Ectodermal cell (in vitro differentiated cells): Measurements from ENCODE around the gene TESK2.
A peak's percentile ranks its signal among the peaks of the same experiment; 100 is the strongest.
"Not testable (repeated sequence)": the region's sequence is repeated elsewhere in the genome, so short reads cannot be mapped to it uniquely, and the experiment has no call there.

Source experiments
- H3K27ac ChIP-seq: 2 replicates; pipeline ENCODE4 v1.7.0; 2013; ENCODE audit warnings: mild to moderate bottlenecking, low read depth, low read length; ENCODE audit not compliant: insufficient read depth, poor library complexity, severe bottlenecking
- H3K27me3 ChIP-seq: 2 replicates; pipeline ENCODE4 v1.7.0; 2013; ENCODE audit warnings: mild to moderate bottlenecking, low read length; ENCODE audit not compliant: insufficient read depth, control insufficient read depth, poor library complexity, severe bottlenecking
- H3K36me3 ChIP-seq: one replicate; pipeline ENCODE4 v1.7.0; 2013; ENCODE audit warnings: low read length; ENCODE audit not compliant: control insufficient read depth, insufficient read depth
- H3K4me1 ChIP-seq: one replicate; pipeline ENCODE4 v1.7.0; 2013; ENCODE audit warnings: low read length; ENCODE audit not compliant: control insufficient read depth, insufficient read depth
- H3K4me3 ChIP-seq: 2 replicates; pipeline ENCODE4 v1.7.0; 2013; ENCODE audit warnings: low read depth, low read length, control low read depth; ENCODE audit not compliant: insufficient read depth
- H3K9me3 ChIP-seq: 2 replicates; pipeline ENCODE4 v1.7.0; 2013; ENCODE audit warnings: mild to moderate bottlenecking, low read length, moderate library complexity; ENCODE audit not compliant: control insufficient read depth
- WGBS, 2 experiments: methylation state at CpG; one replicate each; pipeline ENCODE4 v1.1.7; 2013; ENCODE audit warnings: missing lambda C conversion rate in 2 of 2; 5-methylcytosine and 5-hydroxymethylcytosine counted together

TESK2 gene

GRCh38 chr1:45492691-45493090 is 1.7 kb upstream of the TESK2 start:
- H3K36me3 ChIP-seq, result no peaks in the 10 kb centered on the region
- 88 to 94% methylated on average over 3 of the region's 3 CpGs for WGBS, 2 experiments
- H3K27ac ChIP-seq, result no peak overlapping the region
- H3K4me1 ChIP-seq, result no peaks in the 10 kb centered on the region
- H3K27me3 ChIP-seq, result peaks cover 27% of the 10 kb centered on the region
- H3K4me3 ChIP-seq, result no peak overlapping the region
- no peaks in the 10 kb centered on the region for H3K9me3 ChIP-seq

- Histone ChIP-seq H3K27me3 (peaks cover 27% of the 10 kb centered on the region), H3K4me1 (no peaks in the 10 kb centered on the region), H3K36me3 (no peaks in the 10 kb centered on the region), H3K9me3 (no peaks in the 10 kb centered on the region), H3K27ac (no peak overlapping the region), H3K4me3 (peak overlapping the region; percentile 79)
- 61 to 65% methylated on average over 19 of the region's 19 CpGs for WGBS, 2 experiments
Measured at GRCh38 chr1:45491487-45492260, 711 bp upstream of the TESK2 start.

GRCh38 chr1:45490121-45490625 is 790 bp downstream of the TESK2 start:
- no peaks in the 10 kb centered on the region for H3K36me3 ChIP-seq
- no peaks in the 10 kb centered on the region for H3K9me3 ChIP-seq
- H3K4me3 ChIP-seq, result peak overlapping the region; percentile 79
- no peak overlapping the region for H3K27ac ChIP-seq
- H3K27me3 ChIP-seq, result peaks cover 27% of the 10 kb centered on the region
- 2 to 3% methylated on average over 17 of the region's 17 CpGs for WGBS, 2 experiments
- H3K4me1 ChIP-seq, result no peaks in the 10 kb centered on the region

- not testable (repeated sequence) for H3K9me3 ChIP-seq, H3K4me1 ChIP-seq, H3K27ac ChIP-seq, H3K4me3 ChIP-seq, H3K36me3 ChIP-seq
- WGBS, 2 experiments, result 29 to 30% methylated on average over 14 of the region's 14 CpGs
- peaks cover 27% of the 10 kb centered on the region for H3K27me3 ChIP-seq
Measured at GRCh38 chr1:45489379-45489778, 1.6 kb downstream of the TESK2 start.

- H3K36me3 ChIP-seq, result no peaks in the 10 kb centered on the region
- WGBS, 2 experiments, result 54 to 58% methylated on average over 9 to 10 of the region's 10 CpGs
- peaks cover 27% of the 10 kb centered on the region for H3K27me3 ChIP-seq
- H3K9me3 ChIP-seq, result no peaks in the 10 kb centered on the region
- no peaks in the 10 kb centered on the region for H3K4me1 ChIP-seq
- H3K27ac ChIP-seq, result no peak overlapping the region
- H3K4me3 ChIP-seq, result no peak overlapping the region
Measured at GRCh38 chr1:45488666-45489377, 2.1 kb downstream of the TESK2 start.

DNA sequence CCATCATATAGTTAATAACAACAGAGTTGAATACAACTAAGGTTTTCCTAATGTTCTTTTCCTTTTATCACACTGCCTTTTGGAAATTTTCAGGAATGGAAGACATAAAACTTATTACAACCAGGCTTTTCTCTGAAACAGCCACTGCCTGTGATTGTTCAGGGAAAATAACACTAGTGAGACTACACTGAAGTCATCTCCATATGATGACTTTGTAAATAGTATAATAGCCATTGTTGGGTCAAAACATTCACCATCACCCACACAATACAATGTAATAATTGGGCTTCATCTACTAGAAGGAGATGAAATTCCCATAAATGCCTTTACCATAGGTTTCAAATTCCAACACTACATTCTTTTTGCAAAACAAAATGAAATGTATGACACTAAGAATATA is 5.0 kb downstream of the TESK2 start:
- Histone ChIP-seq H3K36me3 (no peaks in the 10 kb centered on the region), H3K4me3 (no peak overlapping the region), H3K27ac (no peak overlapping the region), H3K27me3 (peaks cover 27% of the 10 kb centered on the region), H3K9me3 (no peaks in the 10 kb centered on the region), H3K4me1 (no peaks in the 10 kb centered on the region)

GRCh38 chr1:45479039-45479748 is 11.8 kb downstream of the TESK2 start:
- no peaks in the 10 kb centered on the region for H3K36me3 ChIP-seq

GRCh38 chr1:45478121-45478814 is 12.7 kb downstream of the TESK2 start:
- H3K36me3 ChIP-seq, result no peaks in the 10 kb centered on the region
- no peaks in the 10 kb centered on the region for H3K9me3 ChIP-seq
- no peak overlapping the region for H3K4me3 ChIP-seq
- H3K27ac ChIP-seq, result no peak overlapping the region
- 92 to 93% methylated on average over 3 to 4 of the region's 4 CpGs for WGBS, 2 experiments
- no peaks in the 10 kb centered on the region for H3K4me1 ChIP-seq
- H3K27me3 ChIP-seq, result no peaks in the 10 kb centered on the region

More at GRCh38 chr1:45479039-45479748, 11.8 kb downstream of the TESK2 start:
- Histone ChIP-seq H3K27me3 (no peaks in the 10 kb centered on the region), H3K4me3 (no peak overlapping the region), H3K27ac (no peak overlapping the region), H3K9me3 (no peaks in the 10 kb centered on the region), H3K4me1 (no peaks in the 10 kb centered on the region)
- 87 to 90% methylated on average over 2 of the region's 5 CpGs for WGBS, 2 experiments

DNA sequence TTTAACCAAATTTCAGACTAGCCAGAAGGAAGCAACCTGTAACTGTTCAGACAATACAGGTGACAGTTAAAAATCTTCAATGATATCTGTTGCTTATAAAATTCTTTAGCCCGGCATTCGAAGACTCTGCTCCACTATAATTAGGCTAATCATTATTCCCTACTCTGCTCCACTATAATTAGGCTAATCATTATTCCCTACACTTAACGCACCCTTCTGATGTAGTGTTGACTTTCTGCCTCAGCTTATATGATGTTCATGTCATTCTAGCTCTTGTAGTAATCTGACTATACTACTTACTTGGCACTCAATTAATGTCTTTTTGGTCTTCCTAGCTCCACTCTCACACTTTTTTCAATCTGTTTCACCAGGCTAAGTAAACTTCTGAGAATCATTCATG is 13.3 kb downstream of the TESK2 start:
- Histone ChIP-seq H3K4me3 (no peak overlapping the region), H3K4me1 (no peaks in the 10 kb centered on the region), H3K27ac (no peak overlapping the region), H3K36me3 (no peaks in the 10 kb centered on the region), H3K27me3 (no peaks in the 10 kb centered on the region), H3K9me3 (no peaks in the 10 kb centered on the region)
- 95 to 98% methylated on average over 3 of the region's 3 CpGs for WGBS, 2 experiments
